Measurements from ENCODE around the gene CPLANE2.

CPLANE2 gene

DNA sequence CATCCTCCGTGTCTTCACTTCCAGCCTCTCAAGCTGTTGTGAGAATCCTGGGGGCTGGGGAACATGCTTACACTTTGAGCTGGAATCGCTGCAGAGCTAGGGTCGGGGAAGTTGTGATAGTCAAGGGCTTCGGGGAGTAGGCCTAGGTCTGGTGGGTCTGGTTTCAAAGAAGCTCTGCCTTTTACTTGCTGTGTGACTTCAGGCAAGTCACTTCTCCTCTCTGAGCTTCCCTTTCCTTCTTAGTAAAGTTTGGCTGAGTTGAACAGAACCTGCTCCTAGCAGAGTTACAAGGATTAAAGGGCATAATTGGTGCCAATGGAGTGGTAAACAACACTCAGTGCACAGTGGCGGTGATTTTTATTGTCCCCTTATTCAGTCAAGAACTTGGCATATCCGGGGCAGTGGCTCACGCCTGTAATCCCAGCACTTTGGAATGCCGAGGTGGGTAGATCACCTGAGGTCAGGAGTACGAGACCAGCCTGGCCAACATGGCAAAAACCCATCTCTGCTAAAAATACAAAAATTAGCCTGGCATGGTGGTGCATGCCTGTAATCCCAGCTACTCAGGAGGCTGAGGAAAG lies 50.2 kb downstream of the CPLANE2 start:
- H3K4me1 ChIP-seq (ENCODE audit: control insufficient read depth, insufficient read depth, low read length) = no peaks in the 10 kb centered on the region
- H3K4me3 ChIP-seq (ENCODE audit: low read depth, low read length) = no peak overlapping the region
- no peak overlapping the region for H3K27ac ChIP-seq (ENCODE audit: extremely low read depth, low read depth, low read length)
- ChIA-PET POLR2A (interaction anchor here (1.1 kb wide), 1 partner anchor 41 kb away, joined by 3 read pairs; no protein-coding TSS in a partner anchor), CTCF (interaction anchor here (0.5 to 15.1 kb wide), 23 partner anchors 9 to 179 kb away, joined by 3 to 427 read pairs (median 3); partner anchors contain the start of genes EPHA2 and FAM131C)
- no peaks in the 10 kb centered on the region for H3K36me3 ChIP-seq (ENCODE audit: control insufficient read depth in 2 of 2, insufficient read depth in 1 of 2, low read length in 2 of 2)
- no peak for TF ChIP-seq ZNF132 (tag by site-specific recombination; IDR thresholded peaks at IDR 0.05; ENCODE audit: borderline replicate concordance)
- no peak for TF ChIP-seq ZNF623 (tag by site-specific recombination; IDR thresholded peaks at IDR 0.05)
- no peak for TF ChIP-seq ZNF157 (tag by site-specific recombination; IDR thresholded peaks at IDR 0.05)
- TF ChIP-seq ZNF768 (tag by site-specific recombination; IDR thresholded peaks at IDR 0.05) = peak; percentile 53; the same call in 1 of the 2 replicates
- TF ChIP-seq ZNF600 (tag by site-specific recombination; IDR thresholded peaks at IDR 0.05) = no peak
- H3K9me3 ChIP-seq (ENCODE audit: control insufficient read depth, insufficient read depth, low read depth, low read length) = no peaks in the 10 kb centered on the region

DNA sequence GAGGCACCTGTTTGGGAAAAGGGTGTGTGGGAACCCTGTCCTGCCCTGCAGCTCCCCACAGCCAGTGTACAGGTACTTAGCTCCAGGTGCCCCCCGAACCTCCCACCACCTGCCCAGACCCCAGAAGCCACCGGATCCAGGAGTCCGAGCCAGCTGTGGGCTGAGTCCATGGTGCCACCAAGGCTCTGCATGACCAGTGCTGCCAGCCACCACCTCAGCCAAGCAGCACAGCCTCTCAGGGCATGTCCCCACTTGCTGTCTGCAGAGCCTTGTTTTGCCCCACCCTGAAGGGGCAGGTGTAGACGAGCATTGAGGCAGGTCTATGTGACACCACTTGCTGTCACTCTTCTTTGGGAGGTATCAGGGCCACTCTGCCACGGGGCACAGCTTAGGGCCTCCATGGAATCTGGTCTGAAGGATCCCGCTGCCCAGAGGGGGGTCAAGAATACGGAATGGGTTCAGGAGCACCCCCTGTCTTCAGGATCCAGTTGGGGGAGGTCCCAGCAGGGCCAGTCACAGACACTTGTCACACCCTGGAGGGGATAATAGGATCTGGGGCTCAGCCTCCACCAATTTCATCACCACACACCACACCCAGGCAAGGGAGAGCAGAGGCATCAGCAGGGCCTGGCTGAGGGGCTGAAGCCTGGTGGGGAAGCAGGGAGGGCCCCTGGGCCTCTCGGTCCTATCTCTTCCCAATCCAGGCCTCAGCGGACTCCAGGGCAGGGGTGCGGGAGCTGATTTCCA lies 52.3 kb downstream of the CPLANE2 start:
- no peaks in the 10 kb centered on the region for H3K9me3 ChIP-seq (ENCODE audit: control insufficient read depth, insufficient read depth, low read depth, low read length)
- H3K27ac ChIP-seq (ENCODE audit: extremely low read depth, low read depth, low read length) = no peak overlapping the region
- H3K4me1 ChIP-seq (ENCODE audit: control insufficient read depth, insufficient read depth, low read length) = no peaks in the 10 kb centered on the region
- CTCF ChIA-PET = interaction anchor here (0.7 to 15.1 kb wide), 2 partner anchors 103 to 177 kb away, joined by 7 to 427 read pairs; no protein-coding TSS in a partner anchor
- POLR2A ChIA-PET = no interaction called here
- no peaks in the 10 kb centered on the region for H3K36me3 ChIP-seq (ENCODE audit: control insufficient read depth in 2 of 2, insufficient read depth in 1 of 2, low read length in 2 of 2)
- no peak overlapping the region for H3K4me3 ChIP-seq (ENCODE audit: low read depth, low read length)
- no peak for TF ChIP-seq ZNF248 (tag by site-specific recombination; IDR thresholded peaks at IDR 0.05)
- TF ChIP-seq ZFP69B (tag by site-specific recombination; IDR thresholded peaks at IDR 0.05) = no peak
- no peak for TF ChIP-seq ZNF341 (tag by site-specific recombination; IDR thresholded peaks at IDR 0.05; ENCODE audit: low read depth)
- TF ChIP-seq, protein P1, sequence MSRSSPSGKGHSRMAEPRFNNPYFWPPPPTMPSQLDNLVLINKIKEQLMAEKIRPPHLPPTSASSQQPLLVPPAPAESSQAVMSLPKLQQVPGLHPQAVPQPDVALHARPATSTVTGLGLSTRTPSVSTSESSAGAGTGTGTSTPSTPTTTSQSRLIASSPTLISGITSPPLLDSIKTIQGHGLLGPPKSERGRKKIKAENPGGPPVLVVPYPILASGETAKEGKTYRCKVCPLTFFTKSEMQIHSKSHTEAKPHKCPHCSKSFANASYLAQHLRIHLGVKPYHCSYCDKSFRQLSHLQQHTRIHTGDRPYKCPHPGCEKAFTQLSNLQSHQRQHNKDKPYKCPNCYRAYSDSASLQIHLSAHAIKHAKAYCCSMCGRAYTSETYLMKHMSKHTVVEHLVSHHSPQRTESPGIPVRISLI (tag by site-specific recombination; IDR thresholded peaks at IDR 0.05) = no peak
- TF ChIP-seq ZNF366 (tag by site-specific recombination; conservative IDR thresholded peaks at IDR 0.05) = no peak
- TF ChIP-seq ZFP37 (tag by site-specific recombination; IDR thresholded peaks at IDR 0.05) = no peak
- TF ChIP-seq ZNF707 (tag by site-specific recombination; IDR thresholded peaks at IDR 0.05) = no peak
- TF ChIP-seq ZNF133 (tag by site-specific recombination; IDR thresholded peaks at IDR 0.05) = no peak
- TF ChIP-seq ZBTB8A (tag by site-specific recombination; IDR thresholded peaks at IDR 0.05) = no peak
- no peak for TF ChIP-seq ZNF514 (tag by site-specific recombination; IDR thresholded peaks at IDR 0.05)
- TF ChIP-seq ZNF660 (tag by site-specific recombination; IDR thresholded peaks at IDR 0.05) = no peak
- 0 out of 2 replicates have a peak, but pooled peaks have one; percentile 22 for TF ChIP-seq ZFHX2 (tag by site-specific recombination; conservative IDR thresholded peaks at IDR 0.05)
- TF ChIP-seq PRDM10 (tag by site-specific recombination; IDR thresholded peaks at IDR 0.05) = peak; percentile 59; the same call in 1 of the 2 replicates
- TF ChIP-seq, protein P2, sequence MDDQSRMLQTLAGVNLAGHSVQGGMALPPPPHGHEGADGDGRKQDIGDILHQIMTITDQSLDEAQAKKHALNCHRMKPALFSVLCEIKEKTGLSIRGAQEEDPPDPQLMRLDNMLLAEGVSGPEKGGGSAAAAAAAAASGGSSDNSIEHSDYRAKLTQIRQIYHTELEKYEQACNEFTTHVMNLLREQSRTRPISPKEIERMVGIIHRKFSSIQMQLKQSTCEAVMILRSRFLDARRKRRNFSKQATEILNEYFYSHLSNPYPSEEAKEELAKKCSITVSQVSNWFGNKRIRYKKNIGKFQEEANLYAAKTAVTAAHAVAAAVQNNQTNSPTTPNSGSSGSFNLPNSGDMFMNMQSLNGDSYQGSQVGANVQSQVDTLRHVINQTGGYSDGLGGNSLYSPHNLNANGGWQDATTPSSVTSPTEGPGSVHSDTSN (CRISPR knock-in tag; IDR thresholded peaks at IDR 0.05) = no peak
- 0 out of 2 replicates have a peak, but pooled peaks have one; percentile 7 for TF ChIP-seq ZIC2 (tag by site-specific recombination; IDR thresholded peaks at IDR 0.05)
- no peak for TF ChIP-seq ZBTB11 (tag by site-specific recombination; conservative IDR thresholded peaks at IDR 0.05; ENCODE audit: low read depth)
- no peak for TF ChIP-seq PRDM6 (tag by site-specific recombination; IDR thresholded peaks at IDR 0.05)
- no peak for TF ChIP-seq ZBTB21 (tag by site-specific recombination; IDR thresholded peaks at IDR 0.05)
